Immature natural killer cell (primary cell): Measurements from ENCODE around the gene MYO6. TPM values are rescaled to one million over a fixed set of nuclear protein-coding genes. Genes with fewer than 3 reads are reported as not detected.
A peak's percentile ranks its signal among the peaks of the same experiment; 100 is the strongest.

ENCODE experiments used
- DNase-seq, 3 donors: peaks; one replicate each; pipeline ENCODE4 v3.0.0; 2022; ENCODE audit warnings: mixed read lengths in 1 of 3
- H3K27ac Mint-ChIP-seq, 6 donors: one replicate each; pipeline ENCODE4 v1.8.0; 2020; ENCODE audit warnings: mixed read lengths in 6 of 6, mild to moderate bottlenecking in 5 of 6, inconsistent platforms in 4 of 6, moderate library complexity in 3 of 6
- H3K27me3 Mint-ChIP-seq, 3 donors: one replicate each; pipeline ENCODE4 v1.8.0; 2020 to 2021; ENCODE audit warnings: low read depth in 3 of 3, mild to moderate bottlenecking in 3 of 3, mixed read lengths in 3 of 3, moderate library complexity in 3 of 3, inconsistent platforms in 1 of 3
- H3K36me3 Mint-ChIP-seq, 3 donors: one replicate each; pipeline ENCODE4 v1.8.0; 2020; ENCODE audit warnings: mixed read lengths in 3 of 3, inconsistent platforms in 2 of 3, mild to moderate bottlenecking in 2 of 3
- H3K4me1 Mint-ChIP-seq, 2 donors: one replicate each; pipeline ENCODE4 v1.8.0; 2020; ENCODE audit warnings: inconsistent platforms in 2 of 2, mild to moderate bottlenecking in 2 of 2, mixed read lengths in 2 of 2, moderate library complexity in 1 of 2
- H3K4me3 Mint-ChIP-seq, 5 donors: one replicate each; pipeline ENCODE4 v1.8.0; 2020; ENCODE audit warnings: mild to moderate bottlenecking in 5 of 5, mixed read lengths in 5 of 5, inconsistent platforms in 3 of 5, moderate library complexity in 3 of 5
- H3K9me3 Mint-ChIP-seq, 6 donors: one replicate each; pipeline ENCODE4 v1.8.0; 2020; ENCODE audit warnings: mild to moderate bottlenecking in 6 of 6, mixed read lengths in 6 of 6, inconsistent platforms in 4 of 6, moderate library complexity in 3 of 6
- polyA plus RNA-seq, 3 donors: library from polyadenylated mRNA; unstranded; fragments of 300-500 nt; fragmentation: Illumina TruSeq; gene quantifications; one replicate each; pipeline ENCODE4 v1.2.3, GENCODE V29; 2021

The MYO6 gene
- polyA plus RNA-seq, 3 donors from 2014 or later: 0.75 to 5.6 (median 4.7) TPM

DNA sequence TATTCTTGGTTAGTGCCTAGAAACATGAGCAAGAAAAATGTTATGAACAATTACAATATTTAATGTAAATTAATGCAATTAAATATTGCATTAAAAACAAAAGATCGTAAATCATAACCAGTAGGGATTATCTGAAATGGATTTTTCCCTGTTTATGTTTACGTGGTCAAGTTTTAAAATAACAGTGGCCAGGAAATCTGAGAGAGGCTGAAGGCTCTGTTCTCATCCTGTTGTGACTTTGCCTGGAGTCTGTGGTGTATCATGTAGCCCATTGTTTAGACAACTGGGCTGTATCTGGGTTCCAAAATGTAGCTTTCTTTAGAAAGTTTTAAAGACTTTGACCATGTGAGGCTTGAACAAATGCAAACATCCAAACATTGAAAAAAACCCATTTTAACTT lies 2.4 kb downstream of the MYO6 start:
- DNase-seq: no peak
- Mint-ChIP-seq H3K4me3 (peak overlapping the region in 1 of 5 donors; percentile 32), H3K9me3 (no peaks in the 10 kb centered on the region), H3K27me3 (peaks cover 0 to 13% (median 11%) of the 10 kb centered on the region in 3 donors), H3K27ac (no peak overlapping the region), H3K4me1 (peaks cover 16 to 23% of the 10 kb centered on the region in 2 donors), H3K36me3 (no peaks in the 10 kb centered on the region)

DNA sequence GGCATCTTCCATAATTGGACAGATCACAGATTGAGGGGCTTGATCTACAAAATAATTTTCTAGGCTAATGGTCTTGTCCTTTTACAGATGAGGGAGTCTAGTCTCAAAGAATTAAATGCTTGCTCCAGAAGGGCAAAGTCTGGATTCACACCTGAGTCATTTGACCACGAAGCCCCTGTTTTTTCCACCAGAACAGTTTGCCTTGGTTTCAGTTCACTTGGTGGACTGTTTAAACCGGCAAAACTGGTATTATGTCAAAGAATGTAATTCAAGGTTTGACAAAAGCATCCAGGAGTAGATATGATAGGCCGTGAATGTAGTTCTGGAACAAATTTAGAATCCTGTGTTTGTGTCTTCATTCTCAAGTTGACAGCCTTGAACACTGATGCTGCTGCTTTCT lies 3.3 kb downstream of the MYO6 start:
- DNase-seq: no peak
- no peaks in the 10 kb centered on the region for H3K36me3 Mint-ChIP-seq
- no peak overlapping the region for H3K27ac Mint-ChIP-seq
- H3K4me1 Mint-ChIP-seq: peaks cover 16 to 23% of the 10 kb centered on the region in 2 donors
- H3K9me3 Mint-ChIP-seq: no peaks in the 10 kb centered on the region
- no peak overlapping the region for H3K4me3 Mint-ChIP-seq
- peaks cover 0 to 13% (median 11%) of the 10 kb centered on the region in 3 donors for H3K27me3 Mint-ChIP-seq

DNA sequence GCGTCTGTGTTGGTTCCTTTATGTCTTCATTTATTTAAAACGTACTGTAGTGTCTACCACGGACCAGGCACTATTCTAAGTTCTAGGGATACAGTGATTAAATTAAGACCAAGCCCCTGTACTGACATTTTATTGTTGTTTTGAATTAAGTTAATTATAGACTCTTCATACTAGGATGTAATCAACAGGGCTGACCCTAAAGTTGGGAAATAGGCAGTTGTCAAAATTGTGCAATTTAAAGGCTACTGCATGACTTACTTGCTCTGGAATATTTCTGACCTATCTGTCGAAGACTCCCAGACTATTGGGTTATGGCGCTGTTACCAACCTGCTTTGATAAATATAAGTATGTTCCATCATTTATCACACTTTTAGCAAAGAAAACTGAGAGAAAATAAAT lies 6.7 kb downstream of the MYO6 start:
- no peak overlapping the region for H3K4me3 Mint-ChIP-seq
- H3K9me3 Mint-ChIP-seq: peaks cover 0 to 2% (median 0%) of the 10 kb centered on the region in 6 donors
- DNase-seq: no peak
- H3K27ac Mint-ChIP-seq: no peak overlapping the region
- peaks cover 4 to 6% of the 10 kb centered on the region in 2 donors for H3K4me1 Mint-ChIP-seq
- H3K36me3 Mint-ChIP-seq: no peaks in the 10 kb centered on the region
- H3K27me3 Mint-ChIP-seq: peaks cover 0 to 10% (median 3%) of the 10 kb centered on the region in 3 donors

DNA sequence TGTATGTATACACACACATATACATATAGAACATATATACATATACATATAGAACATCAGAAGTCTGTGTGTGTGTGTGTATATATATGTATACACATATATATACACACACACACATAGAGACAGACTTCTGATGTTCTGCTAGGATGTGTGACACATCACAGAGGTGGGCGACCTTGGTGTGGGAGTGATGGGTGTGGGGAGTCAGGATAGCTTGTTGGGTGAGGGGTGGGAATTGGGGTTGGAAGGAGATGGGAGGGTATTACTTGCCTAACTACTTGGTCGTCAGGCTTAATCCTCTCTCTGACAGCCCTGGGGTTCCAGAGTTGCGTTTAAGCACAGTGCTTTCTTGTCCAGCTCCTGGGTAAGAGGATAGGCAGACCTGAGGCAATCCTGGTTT lies 8.3 kb downstream of the MYO6 start:
- no peak for DNase-seq
- Mint-ChIP-seq H3K27me3 (peaks cover 0 to 10% (median 3%) of the 10 kb centered on the region in 3 donors), H3K27ac (no peak overlapping the region), H3K4me3 (no peak overlapping the region), H3K4me1 (peaks cover 0 to 6% of the 10 kb centered on the region in 2 donors), H3K36me3 (no peaks in the 10 kb centered on the region), H3K9me3 (peaks cover 0 to 2% (median 0%) of the 10 kb centered on the region in 6 donors)

DNA sequence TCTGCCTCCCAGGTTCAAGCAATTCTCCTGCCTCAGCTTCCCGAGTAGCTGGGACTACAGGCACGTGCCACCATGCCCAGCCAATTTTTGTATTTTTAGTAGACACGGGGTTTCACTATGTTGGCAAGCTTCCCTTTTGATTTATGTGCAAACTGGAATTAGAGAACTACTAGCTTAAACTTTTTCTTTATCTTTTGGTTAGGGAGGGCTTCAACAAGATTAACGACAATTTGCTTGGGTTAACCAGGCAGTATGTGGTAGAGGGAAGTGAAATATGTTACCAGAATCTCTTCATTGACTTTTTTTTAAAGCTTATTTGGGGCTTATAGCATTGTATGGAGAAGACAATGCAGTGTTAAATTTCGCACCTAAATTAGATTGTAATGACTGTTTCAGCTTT lies 9.0 kb downstream of the MYO6 start:
- no peak overlapping the region for H3K4me3 Mint-ChIP-seq
- peaks cover 0 to 10% (median 3%) of the 10 kb centered on the region in 3 donors for H3K27me3 Mint-ChIP-seq
- H3K9me3 Mint-ChIP-seq: peaks cover 0 to 2% (median 0%) of the 10 kb centered on the region in 6 donors
- no peaks in the 10 kb centered on the region for H3K36me3 Mint-ChIP-seq
- peaks cover 0 to 6% of the 10 kb centered on the region in 2 donors for H3K4me1 Mint-ChIP-seq
- DNase-seq: no peak
- H3K27ac Mint-ChIP-seq: no peak overlapping the region

DNA sequence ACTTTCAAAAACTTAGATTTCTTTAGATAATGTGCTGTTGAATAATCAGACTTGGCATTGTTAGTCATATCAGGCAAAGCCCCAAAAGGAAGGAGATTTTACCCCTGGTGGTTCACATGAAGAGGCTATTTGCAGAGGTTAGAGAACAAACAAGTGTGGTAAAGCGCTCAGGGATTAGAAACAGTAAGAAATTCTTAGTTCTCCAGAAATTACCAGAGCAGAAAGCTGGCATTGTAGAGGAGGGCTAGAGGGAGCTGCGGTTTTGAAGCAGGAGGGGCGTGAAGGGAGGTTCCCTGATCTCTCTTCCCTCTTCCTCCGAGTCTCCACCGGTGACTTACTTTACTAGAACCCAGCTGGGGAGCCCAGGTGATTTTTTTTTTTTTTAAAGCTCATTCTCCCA lies 10.2 kb downstream of the MYO6 start:
- H3K36me3 Mint-ChIP-seq: no peaks in the 10 kb centered on the region
- H3K27ac Mint-ChIP-seq: no peak overlapping the region
- H3K4me1 Mint-ChIP-seq: peaks cover 0 to 6% of the 10 kb centered on the region in 2 donors
- H3K9me3 Mint-ChIP-seq: peaks cover 0 to 2% (median 0%) of the 10 kb centered on the region in 6 donors
- no peak for DNase-seq
- peaks cover 0 to 10% (median 3%) of the 10 kb centered on the region in 3 donors for H3K27me3 Mint-ChIP-seq
- H3K4me3 Mint-ChIP-seq: no peak overlapping the region

DNA sequence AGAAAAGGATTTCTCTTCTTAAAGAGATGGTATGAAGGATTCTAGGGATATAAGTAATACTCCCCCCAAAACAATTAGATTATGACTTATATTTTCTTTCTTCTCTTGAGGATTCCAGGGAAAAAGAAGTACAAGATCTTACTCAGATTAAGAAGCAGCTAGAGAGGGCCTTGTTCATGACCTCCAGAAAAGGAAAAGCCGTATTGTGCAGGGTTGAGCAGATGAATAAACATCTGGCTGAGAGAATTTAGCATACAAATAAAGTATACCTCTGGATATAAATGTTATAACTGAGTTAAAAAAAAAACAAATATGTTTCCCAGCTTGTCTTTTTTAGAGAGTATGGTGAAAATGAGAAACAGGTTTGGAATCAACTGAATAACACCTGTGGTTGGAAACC lies 11.3 kb downstream of the MYO6 start:
- no peaks in the 10 kb centered on the region for H3K36me3 Mint-ChIP-seq
- H3K27me3 Mint-ChIP-seq: peaks cover 0 to 10% (median 3%) of the 10 kb centered on the region in 3 donors
- peak overlapping the region in 1 of 6 donors; percentile 30 for H3K27ac Mint-ChIP-seq
- H3K9me3 Mint-ChIP-seq: peaks cover 0 to 2% (median 0%) of the 10 kb centered on the region in 6 donors
- no peak overlapping the region for H3K4me3 Mint-ChIP-seq
- no peak for DNase-seq
- H3K4me1 Mint-ChIP-seq: peaks cover 0 to 6% of the 10 kb centered on the region in 2 donors

DNA sequence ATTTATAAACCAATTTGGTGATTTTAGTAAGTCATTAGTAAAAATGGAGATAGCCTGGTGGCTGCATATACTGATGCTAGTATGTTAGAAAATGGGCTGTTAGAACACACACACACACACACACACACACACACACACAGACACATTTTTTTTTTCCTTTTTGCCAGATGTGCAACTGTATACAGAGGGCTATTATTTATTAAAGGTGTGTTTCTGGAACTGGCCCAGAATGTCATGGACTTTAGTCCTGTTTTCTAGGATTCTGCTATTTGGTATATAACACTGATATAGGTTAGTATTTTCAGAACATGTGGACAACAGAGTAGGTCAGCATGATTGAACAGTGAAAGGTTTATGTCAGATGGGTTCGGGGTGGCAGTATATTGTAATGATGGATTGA lies 12.4 kb downstream of the MYO6 start:
- no peaks in the 10 kb centered on the region for H3K36me3 Mint-ChIP-seq
- peaks cover 0 to 10% (median 3%) of the 10 kb centered on the region in 3 donors for H3K27me3 Mint-ChIP-seq
- H3K4me3 Mint-ChIP-seq: no peak overlapping the region
- H3K9me3 Mint-ChIP-seq: peaks cover 0 to 2% (median 0%) of the 10 kb centered on the region in 6 donors
- H3K4me1 Mint-ChIP-seq: peaks cover 0 to 6% of the 10 kb centered on the region in 2 donors
- no peak overlapping the region for H3K27ac Mint-ChIP-seq
- DNase-seq: no peak

DNA sequence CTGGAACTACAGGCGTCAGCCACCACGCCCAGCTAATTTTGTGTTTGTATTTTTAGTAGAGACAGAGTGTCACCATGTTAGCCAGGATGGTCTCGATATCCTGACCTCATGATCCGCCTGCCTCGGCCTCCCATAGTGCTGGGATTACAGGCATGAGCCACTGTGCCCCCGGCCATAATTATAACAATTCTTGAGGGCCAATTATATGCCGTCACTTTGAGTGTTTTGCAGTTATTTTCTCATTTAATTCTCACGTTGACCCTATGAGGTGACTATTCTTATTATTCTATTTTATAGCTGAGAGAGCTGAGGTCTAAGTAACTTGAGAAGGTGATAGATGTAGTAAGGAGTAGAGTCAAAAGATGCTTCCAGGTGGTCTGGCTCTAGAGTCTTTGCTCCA lies 13.0 kb downstream of the MYO6 start:
- peaks cover 0 to 2% (median 0%) of the 10 kb centered on the region in 6 donors for H3K9me3 Mint-ChIP-seq
- peaks cover 0 to 6% of the 10 kb centered on the region in 2 donors for H3K4me1 Mint-ChIP-seq
- peaks cover 0 to 10% (median 3%) of the 10 kb centered on the region in 3 donors for H3K27me3 Mint-ChIP-seq
- H3K4me3 Mint-ChIP-seq: no peak overlapping the region
- H3K27ac Mint-ChIP-seq: no peak overlapping the region
- DNase-seq: no peak
- H3K36me3 Mint-ChIP-seq: no peaks in the 10 kb centered on the region

DNA sequence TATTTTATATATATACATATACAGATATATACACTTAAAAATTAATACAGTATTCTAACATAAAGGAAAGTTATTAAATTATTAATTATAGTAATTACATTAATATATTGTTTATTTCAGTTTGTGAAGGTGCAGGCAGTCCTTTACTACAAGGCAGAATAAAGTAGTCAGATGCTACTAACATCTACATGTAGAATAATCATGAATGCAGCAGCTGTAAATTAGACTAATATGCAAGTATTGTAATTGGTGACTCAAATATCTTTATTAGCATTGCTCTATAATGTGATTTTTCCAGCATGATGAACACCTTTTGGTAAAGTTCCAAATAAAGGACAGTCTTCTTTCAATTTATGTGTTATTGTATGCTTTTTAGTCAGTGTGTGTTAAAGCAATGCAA lies 17.3 kb downstream of the MYO6 start:
- Mint-ChIP-seq H3K4me3 (no peak overlapping the region), H3K4me1 (peaks cover 0 to 1% of the 10 kb centered on the region in 2 donors), H3K27ac (no peak overlapping the region), H3K9me3 (no peaks in the 10 kb centered on the region), H3K27me3 (peaks cover 0 to 2% (median 0%) of the 10 kb centered on the region in 3 donors), H3K36me3 (peaks cover 0 to 5% (median 0%) of the 10 kb centered on the region in 3 donors)
- no peak for DNase-seq

DNA sequence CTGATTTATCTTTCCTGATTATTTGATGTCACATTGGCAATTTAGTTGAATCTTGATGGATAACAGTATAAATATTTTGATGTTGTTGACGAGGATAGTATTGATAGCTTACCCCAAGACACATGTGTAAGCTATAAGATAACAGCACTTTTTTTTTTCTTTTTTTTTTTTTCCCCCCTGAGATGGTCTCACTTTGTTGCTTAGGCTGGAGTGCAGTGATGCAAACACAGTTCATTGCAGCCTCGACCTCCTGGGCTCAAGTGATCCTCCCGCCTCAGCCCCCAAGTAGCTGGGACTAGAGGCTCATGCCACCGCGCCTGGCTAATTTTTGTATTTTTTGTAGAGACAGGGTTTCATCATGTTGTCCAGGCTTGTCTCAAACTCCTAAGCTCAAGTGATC lies 21.8 kb downstream of the MYO6 start:
- no peaks in the 10 kb centered on the region for H3K9me3 Mint-ChIP-seq
- H3K27ac Mint-ChIP-seq: no peak overlapping the region
- no peaks in the 10 kb centered on the region for H3K4me1 Mint-ChIP-seq
- DNase-seq: no peak
- peaks cover 0 to 2% (median 0%) of the 10 kb centered on the region in 3 donors for H3K27me3 Mint-ChIP-seq
- no peak overlapping the region for H3K4me3 Mint-ChIP-seq
- peaks cover 0 to 5% (median 0%) of the 10 kb centered on the region in 3 donors for H3K36me3 Mint-ChIP-seq

DNA sequence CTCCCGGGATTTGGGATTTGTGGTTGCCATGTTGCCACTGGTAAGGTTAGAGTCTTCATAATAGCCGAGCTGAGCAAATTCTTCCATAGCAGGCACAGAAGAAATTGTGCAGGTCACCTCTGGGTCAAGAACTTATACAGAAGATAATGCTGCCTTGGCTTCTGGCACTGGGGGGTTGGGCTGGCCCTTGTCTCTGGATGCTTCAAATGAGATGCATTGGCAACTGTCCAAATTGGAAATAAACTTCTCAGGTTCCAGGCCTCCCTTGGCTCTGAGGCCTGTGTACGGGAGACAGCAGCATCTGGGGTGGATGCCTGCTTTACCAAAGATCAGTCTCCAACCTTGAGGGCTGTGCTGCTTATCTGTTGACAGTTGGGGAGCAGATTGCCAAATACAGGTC lies 26.2 kb downstream of the MYO6 start:
- Mint-ChIP-seq H3K9me3 (no peaks in the 10 kb centered on the region), H3K27me3 (peaks cover 0 to 1% (median 0%) of the 10 kb centered on the region in 3 donors), H3K4me3 (no peak overlapping the region), H3K36me3 (no peaks in the 10 kb centered on the region), H3K27ac (no peak overlapping the region), H3K4me1 (no peaks in the 10 kb centered on the region)
- no peak for DNase-seq

DNA sequence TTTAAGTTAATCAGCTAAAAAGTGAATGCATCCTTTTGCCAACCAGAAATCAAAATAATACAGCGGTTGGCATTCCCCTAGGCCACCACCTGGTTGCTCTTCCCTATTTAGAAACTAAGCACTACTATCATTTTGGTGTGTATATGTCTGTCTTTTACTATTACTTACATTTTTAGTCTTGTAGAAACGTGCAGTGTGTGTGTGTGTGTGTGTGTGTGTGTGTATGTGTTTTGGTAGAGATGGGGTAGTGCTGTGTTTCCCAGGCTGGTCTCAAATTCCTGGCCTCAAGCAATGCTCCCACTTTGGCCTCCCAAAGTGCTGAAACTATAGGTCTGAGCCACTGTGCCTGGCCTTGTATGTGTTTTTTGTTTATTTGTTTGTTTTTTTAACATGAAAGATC lies 27.4 kb downstream of the MYO6 start:
- peaks cover 0 to 1% (median 0%) of the 10 kb centered on the region in 3 donors for H3K27me3 Mint-ChIP-seq
- peaks cover 4 to 6% of the 10 kb centered on the region in 2 donors for H3K4me1 Mint-ChIP-seq
- H3K4me3 Mint-ChIP-seq: no peak overlapping the region
- H3K27ac Mint-ChIP-seq: no peak overlapping the region
- no peaks in the 10 kb centered on the region for H3K36me3 Mint-ChIP-seq
- no peak for DNase-seq
- H3K9me3 Mint-ChIP-seq: no peaks in the 10 kb centered on the region

DNA sequence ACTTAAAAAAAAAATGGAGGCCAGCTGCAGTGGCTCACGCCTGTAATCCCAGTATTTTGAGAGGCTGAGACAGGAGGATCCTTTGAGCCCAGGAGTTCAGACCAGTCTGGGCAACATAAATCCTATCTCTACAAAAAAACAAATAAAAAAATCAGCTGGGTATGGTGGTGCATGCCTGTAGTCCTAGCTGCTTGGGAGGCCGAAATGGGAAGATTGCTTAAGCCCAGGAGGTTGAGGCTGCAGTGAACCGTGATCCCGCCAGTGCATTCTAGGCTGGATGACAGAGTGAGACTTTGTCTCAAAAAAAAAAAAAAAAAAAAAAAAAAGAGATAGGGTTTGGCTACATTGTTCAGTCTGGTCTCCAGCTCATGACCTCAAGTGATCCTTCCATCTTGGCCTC lies 29.7 kb downstream of the MYO6 start:
- H3K4me1 Mint-ChIP-seq: peaks cover 18 to 19% of the 10 kb centered on the region in 2 donors
- no peaks in the 10 kb centered on the region for H3K9me3 Mint-ChIP-seq
- H3K4me3 Mint-ChIP-seq: no peak overlapping the region
- H3K27me3 Mint-ChIP-seq: peaks cover 0 to 4% (median 1%) of the 10 kb centered on the region in 3 donors
- no peak overlapping the region for H3K27ac Mint-ChIP-seq
- DNase-seq: no peak
- no peaks in the 10 kb centered on the region for H3K36me3 Mint-ChIP-seq

DNA sequence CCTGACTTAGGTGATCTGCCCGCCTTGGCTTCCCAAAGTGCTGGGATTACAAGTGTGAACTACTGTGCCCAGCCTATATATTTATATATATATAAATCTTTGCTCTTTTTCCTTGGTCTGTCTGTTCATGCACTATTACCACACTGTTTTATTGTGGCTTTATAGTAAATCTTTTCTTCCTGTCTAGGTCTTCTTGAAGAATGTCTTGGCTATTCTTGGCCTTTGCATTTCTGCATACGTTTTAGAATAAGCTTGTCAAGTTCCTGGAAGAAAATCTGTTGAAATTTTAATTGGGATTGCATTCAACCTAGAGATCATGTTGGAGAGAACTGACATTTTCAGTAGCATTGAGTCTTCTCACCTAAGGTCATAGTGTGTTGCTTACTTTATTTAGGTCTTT lies 37.1 kb downstream of the MYO6 start:
- H3K27ac Mint-ChIP-seq: no peak overlapping the region
- H3K4me3 Mint-ChIP-seq: no peak overlapping the region
- H3K9me3 Mint-ChIP-seq: no peaks in the 10 kb centered on the region
- DNase-seq: no peak
- H3K36me3 Mint-ChIP-seq: no peaks in the 10 kb centered on the region
- H3K4me1 Mint-ChIP-seq: peaks cover 16% of the 10 kb centered on the region in 2 donors
- H3K27me3 Mint-ChIP-seq: peaks cover 0 to 4% (median 0%) of the 10 kb centered on the region in 3 donors
